ENCODE data around the gene POLR3G.

Gene POLR3G

DNA sequence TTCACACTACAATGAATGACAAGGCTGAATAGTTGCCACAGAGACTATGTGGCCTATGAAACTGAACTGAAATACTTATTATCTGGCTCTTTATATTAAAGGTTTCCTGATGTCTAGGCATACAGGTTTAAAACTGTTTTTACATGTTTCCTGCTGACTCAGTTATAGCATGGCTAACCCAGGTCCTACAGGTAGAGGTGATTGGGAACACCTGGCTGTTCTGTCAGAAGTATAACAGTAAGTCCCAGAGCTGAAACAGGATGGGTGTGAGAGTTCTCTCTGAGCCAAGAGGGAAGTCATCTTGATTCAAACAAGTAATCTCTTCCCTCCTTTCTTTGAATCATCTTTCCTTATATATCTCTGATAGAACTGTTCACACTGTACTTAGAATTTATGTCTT is 79.0 kb downstream of the POLR3G start:
- no peak for DNase-seq

DNA sequence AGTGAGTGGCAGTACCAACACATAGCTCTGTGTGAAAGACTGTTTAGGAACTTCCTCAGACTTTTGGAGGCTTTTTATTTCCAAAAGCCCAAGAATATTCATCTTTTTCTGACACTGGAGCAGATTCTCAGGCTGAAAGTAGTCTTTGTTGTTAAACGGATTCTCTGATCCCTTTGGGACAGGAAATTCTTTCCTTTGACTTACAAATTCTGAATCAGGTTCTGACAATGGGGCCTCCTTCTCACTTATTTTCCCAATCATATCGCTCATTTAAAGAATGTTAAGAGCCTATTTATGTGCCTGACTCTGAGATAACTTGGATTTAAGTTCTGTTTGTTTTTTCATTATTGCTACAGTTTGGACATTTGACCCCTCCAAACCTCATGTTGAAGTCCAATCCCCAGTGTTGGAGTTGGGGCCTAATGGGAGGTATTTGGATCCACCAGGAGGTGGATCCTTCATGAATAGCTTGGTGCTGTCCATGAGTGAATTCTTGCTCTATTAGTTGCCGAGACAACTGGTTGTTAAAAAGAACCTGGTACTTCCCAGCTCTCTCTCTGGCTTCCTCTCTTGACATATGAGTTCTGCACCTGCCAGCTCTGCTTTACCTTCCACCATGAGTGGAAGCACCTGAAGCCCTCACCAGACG is 79.8 kb downstream of the POLR3G start:
- DNase-seq = no peak

DNA sequence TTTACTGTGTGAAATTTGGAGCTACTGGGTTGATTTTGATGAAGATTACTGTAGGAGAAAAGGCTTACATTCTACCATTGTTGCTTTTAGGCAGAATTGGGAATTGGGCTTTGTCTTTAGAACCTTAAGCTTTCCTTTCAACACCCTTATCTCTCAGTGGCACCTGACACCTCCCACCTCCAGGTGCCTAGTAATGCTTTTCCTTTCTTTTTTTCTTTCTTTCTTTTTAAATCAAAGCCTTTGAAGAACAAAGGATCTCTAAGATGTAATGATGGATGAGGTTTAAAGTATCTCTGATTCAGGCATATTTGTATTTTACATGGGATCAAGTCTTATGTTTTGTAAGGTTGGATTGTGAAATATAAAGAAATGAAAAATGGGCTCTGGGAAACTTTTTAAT is 81.0 kb downstream of the POLR3G start:
- DNase-seq = no peak

DNA sequence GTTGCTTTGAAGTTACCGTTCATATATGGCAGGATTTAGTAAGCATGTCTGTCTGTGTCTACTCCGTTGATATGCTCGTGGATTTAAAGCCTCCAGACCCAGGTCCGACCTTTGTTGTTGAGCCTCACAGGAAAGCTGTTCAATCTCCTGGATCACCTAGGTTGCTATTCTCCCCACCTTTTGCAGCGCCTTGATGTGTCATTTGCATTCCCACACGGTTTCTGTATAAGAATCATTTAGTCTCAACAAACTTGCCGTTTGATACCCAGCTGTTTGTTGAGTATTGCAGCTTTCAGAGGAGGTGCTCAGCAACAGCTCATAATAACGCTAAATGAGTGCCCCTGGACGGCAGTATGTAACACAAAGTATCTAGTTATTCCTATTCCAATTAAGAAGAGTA is 82.7 kb downstream of the POLR3G start:
- DNase-seq = no peak

DNA sequence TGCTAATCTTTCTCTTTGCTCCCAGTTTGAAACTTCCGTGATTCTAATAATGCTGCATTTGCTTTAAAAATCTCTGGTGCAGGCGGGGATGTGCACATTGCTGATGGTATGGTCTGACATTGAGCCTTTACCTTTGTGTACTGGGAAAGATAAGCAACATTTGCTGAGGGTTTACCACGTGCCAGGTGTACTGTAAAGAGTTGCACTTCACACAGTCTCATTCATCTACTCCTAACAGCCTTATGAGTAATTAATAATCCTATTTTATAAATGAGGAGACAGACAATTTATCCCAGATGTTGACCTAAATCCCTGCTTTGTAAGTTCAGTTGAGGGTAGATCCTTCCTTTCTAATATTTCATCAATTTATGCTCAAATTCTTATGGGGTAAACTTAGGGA is 83.2 kb downstream of the POLR3G start:
- no peak for DNase-seq

DNA sequence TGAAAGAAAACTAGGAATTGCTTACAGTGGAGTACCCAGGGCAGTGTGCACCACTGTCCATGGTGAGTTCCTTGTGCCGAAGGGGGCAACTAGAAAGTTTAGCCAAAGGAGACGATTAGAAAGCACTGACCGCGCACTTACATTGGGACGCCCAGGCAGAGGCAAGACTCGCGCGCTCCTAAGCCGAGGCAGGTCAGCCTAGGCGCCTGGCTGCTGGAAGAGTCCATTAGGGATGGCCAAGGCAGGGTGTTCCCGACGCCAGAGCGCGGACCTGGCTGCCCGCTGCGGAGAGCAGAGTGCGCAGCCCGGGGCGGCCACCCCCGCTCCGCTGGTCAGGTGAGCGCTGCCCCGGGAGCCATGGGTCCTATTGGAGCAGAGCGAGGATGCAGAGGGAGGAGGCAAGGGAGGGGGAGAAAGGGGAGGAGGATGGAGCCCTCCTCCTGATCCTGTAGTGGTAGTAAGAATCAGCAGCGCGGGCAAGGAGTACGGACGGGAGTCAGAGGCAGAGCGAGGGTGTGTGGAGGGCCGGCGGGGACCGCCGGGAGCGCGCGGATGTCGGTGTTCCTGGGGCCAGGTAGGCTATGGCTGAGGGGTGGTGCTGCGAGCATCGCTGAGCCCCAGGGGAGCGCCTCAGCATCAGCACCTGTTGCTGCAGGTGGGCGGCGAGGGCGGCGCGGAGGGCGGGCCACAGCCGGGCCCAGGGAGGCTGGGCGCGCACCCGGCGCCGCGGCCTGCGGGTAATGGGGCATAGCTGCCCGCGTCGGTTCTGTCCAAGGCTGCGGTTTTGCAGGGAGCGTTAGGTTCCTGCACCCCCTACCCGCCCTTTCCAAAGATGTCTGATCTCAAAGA is 83.9 kb downstream of the POLR3G start, which contains the start of gene ADGRV1:
Gene ADGRV1 (plus strand): TSS at position 454 of the 849 bp plus-strand sequence. CDS start 99 bp downstream, at position 553.
- DNase-seq = peak; percentile 43

DNA sequence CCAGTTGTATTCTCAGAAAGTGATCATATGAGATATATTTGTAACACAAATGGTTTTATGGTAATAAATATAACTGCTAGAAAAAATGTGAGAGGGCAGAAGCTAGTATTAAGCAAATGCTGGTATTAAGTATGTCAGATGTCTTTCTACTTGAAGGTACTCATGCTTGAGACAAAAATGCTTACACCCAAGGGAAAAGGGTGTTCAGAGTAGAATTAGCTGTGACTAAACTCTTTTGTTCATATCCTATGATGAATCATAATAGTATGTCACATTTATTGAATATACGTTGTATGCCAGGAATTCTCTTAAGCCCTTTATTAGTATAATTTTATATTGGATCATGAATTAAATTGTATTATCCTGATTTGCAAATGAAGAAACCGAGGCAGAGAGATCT is 86.1 kb downstream of the POLR3G start:
- DNase-seq = no peak

DNA sequence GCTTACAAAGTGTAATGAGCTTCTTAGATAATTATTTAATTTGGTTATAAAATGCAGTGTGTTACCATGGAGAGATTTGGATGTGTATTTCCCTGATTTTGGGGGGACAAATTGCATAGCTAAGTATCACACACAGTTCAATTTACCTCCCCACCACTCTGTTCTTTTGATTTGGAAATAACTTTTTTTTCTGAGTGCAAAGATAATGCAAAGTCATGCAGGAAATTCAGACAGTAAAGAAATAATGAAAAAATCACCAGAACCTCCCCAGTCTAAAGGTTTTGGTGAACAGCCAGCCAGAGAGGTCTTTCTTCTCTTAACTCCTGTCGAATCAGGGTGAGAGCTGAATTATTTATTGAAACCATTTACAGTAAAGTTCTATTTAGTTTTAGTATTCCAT is 87.1 kb downstream of the POLR3G start:
- no peak for DNase-seq

DNA sequence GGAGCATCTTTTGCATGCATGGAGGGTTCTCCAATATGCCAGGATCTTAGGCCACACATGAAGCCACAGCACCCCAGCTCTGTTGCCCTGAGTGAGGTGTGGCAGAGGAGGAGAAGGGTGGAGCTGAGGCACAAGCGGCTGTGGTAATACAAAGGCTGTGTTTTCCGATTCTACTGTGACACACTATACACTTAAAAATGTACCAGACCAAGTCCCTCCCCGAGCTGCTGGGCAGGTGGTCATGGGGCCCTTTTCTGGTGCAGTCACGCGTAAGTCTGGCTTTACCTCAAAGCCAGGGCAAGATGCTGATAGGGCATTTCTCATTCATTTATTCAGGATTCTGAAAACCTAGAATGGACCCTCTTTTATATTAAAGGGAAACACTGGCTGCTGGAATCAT is 87.7 kb downstream of the POLR3G start:
- no peak for DNase-seq

DNA sequence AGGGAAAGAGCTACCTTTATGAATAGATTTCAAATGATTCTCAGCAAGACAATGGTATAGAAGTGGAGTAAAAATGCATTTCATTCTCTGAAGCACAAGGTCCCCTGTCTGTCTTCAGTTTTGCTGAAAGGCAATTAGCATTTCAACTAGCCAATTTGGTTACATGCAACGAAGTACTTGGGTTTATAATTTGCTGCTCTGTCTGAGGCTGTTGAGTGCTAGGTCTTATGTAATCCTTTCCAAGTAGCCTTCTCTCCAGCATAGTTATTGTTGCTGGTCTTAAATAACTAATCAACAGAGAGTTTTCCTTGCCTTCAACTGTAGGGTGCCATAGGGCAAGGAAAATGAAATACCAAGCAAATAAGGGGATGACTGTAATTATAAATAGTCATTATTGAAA is 88.4 kb downstream of the POLR3G start:
- no peak for DNase-seq
